Measurements from ENCODE around the gene DDAH1.

- TF ChIP-seq CTCF (IDR thresholded peaks at IDR 0.05) (no peak), POLR2A (IDR thresholded peaks at IDR 0.05) (no peak)
Measured at GRCh38 chr1:85334962-85335361, 130.0 kb downstream of the DDAH1 start.

All from gastroesophageal sphincter (tissue), 3 donors.